Transverse colon (tissue), 4 donors: ENCODE measurements around the gene POLR3K. TPM values are rescaled to one million over a fixed set of nuclear protein-coding genes. Genes with fewer than 3 reads are reported as not detected.
A peak's percentile ranks its signal among the peaks of the same experiment; 100 is the strongest.

ENCODE experiments used
- DNase-seq: peaks from one replicate; pipeline ENCODE4 v3.0.0-alpha.2; 2019
- H3K27ac ChIP-seq, 4 donors: fragments of 200-600 bp; sonication (generic); 2 replicates each; pipeline ENCODE4 v1.5.1; 2016 to 2018; ENCODE audit warnings: inconsistent platforms in 4 of 4
- H3K27me3 ChIP-seq: fragments of 200-600 bp; sonication (generic); 2 replicates; pipeline ENCODE4 v1.5.1; 2017; ENCODE audit warnings: inconsistent platforms
- H3K36me3 ChIP-seq, 4 donors: fragments of 200-600 bp; sonication (generic); 2 replicates each; pipeline ENCODE4 v1.5.1; 2017 to 2019; ENCODE audit warnings: inconsistent platforms in 4 of 4
- H3K4me1 ChIP-seq, 4 donors: fragments of 200-600 bp; sonication (generic); 2 replicates each; pipeline ENCODE4 v1.5.1; 2017 to 2020; ENCODE audit warnings: inconsistent platforms in 4 of 4
- H3K4me3 ChIP-seq, 4 donors: fragments of 200-600 bp; sonication (generic); 1 replicate in 1 of 4; 2 replicates in 3 of 4; pipeline versions ENCODE4 v1.5.1 to v1.6.1; 2017 to 2019; ENCODE audit warnings: inconsistent platforms in 4 of 4
- H3K9me3 ChIP-seq, 2 donors: fragments of 200-600 bp; sonication (generic); 2 replicates each; pipeline ENCODE4 v1.5.1; 2017 to 2019; ENCODE audit warnings: inconsistent platforms in 2 of 2
- CTCF ChIP-seq, 5 experiments: fragments of 200-600 bp in 3 of 5; fragments of 450-650 bp in 2 of 5; sonication (generic) in 3 of 5; IDR thresholded peaks; 1 replicate in 2 of 5; 2 replicates in 3 of 5; pipeline ENCODE4 v1.5.1; 2016 to 2017; ENCODE audit warnings: antibody characterized with exemption in 5 of 5, inconsistent platforms in 3 of 5, mild to moderate bottlenecking in 2 of 5, moderate library complexity in 1 of 5
- EP300 ChIP-seq: sonication (generic); formaldehyde crosslinking; IDR thresholded peaks from one replicate; pipeline ENCODE4 v1.6.1; 2017; ENCODE audit warnings: antibody characterized with exemption, low read depth
- POLR2A ChIP-seq: fragments of 450-650 bp; IDR thresholded peaks from one replicate; pipeline ENCODE4 v1.6.1; 2016; ENCODE audit warnings: antibody characterized with exemption, mild to moderate bottlenecking, moderate library complexity
- POLR2AphosphoS5 ChIP-seq, 3 donors: sonication (generic); formaldehyde crosslinking; IDR thresholded peaks; one replicate each; pipeline ENCODE4 v1.6.1; 2016; ENCODE audit warnings: antibody characterized with exemption in 3 of 3
- WGBS, 2 donors: methylation state at CpG; one replicate each; pipeline ENCODE4 v1.1.5; 2018; ENCODE audit warnings: low coverage in 1 of 2; 5-methylcytosine and 5-hydroxymethylcytosine counted together
- in situ Hi-C, 4 donors: fragments of 200-750 bp; cut with MboI; loops; one replicate each; pipeline versions ENCODE4 v1.15.0 to v1.15.1; 2017; ENCODE audit warnings: low sequenced_read_pairs in 3 of 4, low pct_ligation_motif_present in 1 of 4, low pct_unique_long_range_greater_than_20kb in 1 of 4
- intact Hi-C: fragments of 100-400 bp; cut with DNase I; formaldehyde crosslinking; loops from one replicate; pipeline ENCODE4 v1.15.1; 2023; ENCODE audit warnings: low total_unique reads
- total RNA-seq, 4 donors: library from RNA; depleted of rRNA; stranded (reverse); fragments of >200 nt; gene quantifications; one replicate each; pipeline ENCODE4 v1.1.0, GENCODE V29; 2016

Gene POLR3K
- total RNA-seq, 4 donors from 2014 or later, result 4.6 to 12.7 (median 5.2) TPM; not detected in 1

DNA sequence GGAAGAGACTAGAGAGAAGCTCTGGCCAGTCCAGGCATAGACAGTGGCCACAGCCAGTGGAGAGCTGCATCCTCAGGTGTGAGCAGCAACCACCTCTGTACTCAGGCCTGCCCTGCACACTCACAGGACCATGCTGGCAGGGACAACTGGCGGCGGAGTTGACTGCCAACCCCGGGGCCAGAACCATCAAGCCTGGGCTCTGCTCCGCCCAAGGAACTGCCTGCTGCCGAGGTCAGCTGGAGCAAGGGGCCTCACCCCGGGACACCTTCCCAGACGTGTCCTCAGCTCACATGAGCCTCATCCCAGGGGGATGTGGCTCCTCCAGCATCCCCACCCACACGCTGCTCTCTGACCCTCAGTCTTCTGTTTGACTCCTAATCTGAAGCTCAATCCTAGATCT lies 15.8 kb upstream of the POLR3K start:
- in situ Hi-C loops (no loop called here), intact Hi-C loops (no loop called here)
- Histone ChIP-seq H3K27ac (peak overlapping the region in 2 of 4 donors; percentile 12 to 28), H3K4me3 (no peak overlapping the region), H3K4me1 (peaks cover 15 to 53% (median 23%) of the 10 kb centered on the region in 4 donors), H3K27me3 (no peaks in the 10 kb centered on the region), H3K36me3 (no peaks in the 10 kb centered on the region), H3K9me3 (no peaks in the 10 kb centered on the region)
- TF ChIP-seq POLR2AphosphoS5 (IDR thresholded peaks at IDR 0.05), result no peak
- TF ChIP-seq CTCF (IDR thresholded peaks at IDR 0.05), result no peak
- no peak for TF ChIP-seq EP300
- TF ChIP-seq POLR2A, result no peak
- WGBS, 2 donors, result 72% methylated on average over 7 of the region's 8 CpGs; no CpG with 5 or more reads in 1 of the 2 donors
- DNase-seq, result no peak

DNA sequence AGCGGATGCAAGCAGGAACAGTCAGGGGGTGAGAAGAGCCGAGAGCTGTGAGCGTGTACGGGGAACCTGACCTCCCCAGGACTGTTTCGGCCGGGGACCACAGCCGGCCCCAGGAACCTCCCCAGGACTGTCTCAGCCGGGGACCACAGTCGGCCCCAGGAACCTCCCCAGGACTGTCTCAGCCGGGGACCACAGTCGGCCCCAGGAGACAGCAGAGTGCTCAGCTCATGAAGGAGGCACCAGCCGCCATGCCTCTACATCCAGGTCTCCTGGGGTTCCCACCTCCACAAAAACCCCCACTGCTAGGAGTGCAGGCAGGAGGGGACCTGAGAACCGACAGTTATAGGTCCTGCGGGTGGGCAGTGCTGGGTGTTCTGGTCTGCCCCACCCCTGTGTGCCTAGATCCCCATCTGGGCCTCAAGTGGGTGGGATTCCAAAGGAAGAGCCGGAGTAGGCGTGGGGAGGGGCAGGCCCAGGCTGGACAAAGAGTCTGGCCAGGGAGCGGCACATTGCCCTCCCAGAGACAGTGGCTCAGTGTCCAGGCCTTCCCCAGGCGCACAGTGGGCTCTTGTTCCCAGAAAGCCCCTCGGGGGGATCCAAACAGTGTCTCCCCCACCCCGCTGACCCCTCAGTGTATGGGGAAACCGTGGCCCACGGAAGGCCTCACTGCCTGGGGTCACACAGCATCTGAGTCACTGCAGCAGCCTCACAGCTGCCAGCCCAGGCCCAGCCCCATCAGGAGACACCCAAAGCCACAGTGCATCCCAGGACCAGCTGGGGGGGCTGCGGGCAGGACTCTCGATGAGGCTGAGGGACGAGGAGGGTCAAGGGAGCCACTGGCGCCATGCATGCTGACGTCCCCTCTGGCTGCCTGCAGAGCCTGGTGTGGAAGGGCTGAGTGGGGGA lies 14.7 kb upstream of the POLR3K start:
- intact Hi-C loops (loop anchor here (2.0 kb wide), 1 partner anchor 29 kb away; no protein-coding TSS in a partner anchor), in situ Hi-C loops (no loop called here)
- Histone ChIP-seq H3K27me3 (no peaks in the 10 kb centered on the region), H3K4me1 (peaks cover 15 to 44% (median 19%) of the 10 kb centered on the region in 4 donors), H3K9me3 (no peaks in the 10 kb centered on the region), H3K4me3 (no peak overlapping the region), H3K27ac (peak overlapping the region in 2 of 4 donors; percentile 12 to 41), H3K36me3 (no peaks in the 10 kb centered on the region)
- TF ChIP-seq CTCF (IDR thresholded peaks at IDR 0.05) (no peak), POLR2AphosphoS5 (IDR thresholded peaks at IDR 0.05) (no peak), EP300 (no peak), POLR2A (no peak)
- 81% methylated on average over 24 of the region's 27 CpGs; no CpG with 5 or more reads in 1 of the 2 donors for WGBS, 2 donors
- no peak for DNase-seq

- no peak for DNase-seq
These were observed 13.9 kb upstream of the POLR3K start for GRCh38 chr16:67183-67791.

More at GRCh38 chr16:67183-67791, 13.9 kb upstream of the POLR3K start:
- H3K4me1 ChIP-seq, result peaks cover 10 to 38% (median 14%) of the 10 kb centered on the region in 4 donors
- in situ Hi-C loops, result no loop called here
- H3K27ac ChIP-seq, result peak overlapping the region in 2 of 4 donors; percentile 3 to 41
- no peak overlapping the region for H3K4me3 ChIP-seq
- H3K27me3 ChIP-seq, result no peaks in the 10 kb centered on the region
- no peaks in the 10 kb centered on the region for H3K36me3 ChIP-seq
- TF ChIP-seq CTCF (IDR thresholded peaks at IDR 0.05) (no peak), EP300 (no peak), POLR2AphosphoS5 (IDR thresholded peaks at IDR 0.05) (no peak), POLR2A (no peak)
- 69% methylated on average over 10 of the region's 10 CpGs; no CpG with 5 or more reads in 1 of the 2 donors for WGBS, 2 donors
- intact Hi-C loops, result loop anchor here (2.0 kb wide), 1 partner anchor 30 kb away; no protein-coding TSS in a partner anchor
- H3K9me3 ChIP-seq, result no peaks in the 10 kb centered on the region
